OCI-LY7 (cell line): ENCODE data around the gene HSPB9.

ENCODE experiments used
- EZH2phosphoT487 ChIP-seq: fragments of 200-600 bp; sonication (generic); IDR thresholded peaks from 2 replicates; pipeline ENCODE4 v1.6.1; 2018; ENCODE audit warnings: low read depth, borderline replicate concordance, mild to moderate bottlenecking, mixed run types, antibody characterized with exemption, low read length, moderate library complexity, mixed read lengths
- TF ChIP-seq, protein P1 (sequence below): fragments of 200-600 bp; sonication (generic); conservative IDR thresholded peaks from 2 replicates; pipeline ENCODE4 v1.5.1; 2014; ENCODE audit warnings: mild to moderate bottlenecking, antibody characterized with exemption, low read length, moderate library complexity, mixed read lengths

DNA sequence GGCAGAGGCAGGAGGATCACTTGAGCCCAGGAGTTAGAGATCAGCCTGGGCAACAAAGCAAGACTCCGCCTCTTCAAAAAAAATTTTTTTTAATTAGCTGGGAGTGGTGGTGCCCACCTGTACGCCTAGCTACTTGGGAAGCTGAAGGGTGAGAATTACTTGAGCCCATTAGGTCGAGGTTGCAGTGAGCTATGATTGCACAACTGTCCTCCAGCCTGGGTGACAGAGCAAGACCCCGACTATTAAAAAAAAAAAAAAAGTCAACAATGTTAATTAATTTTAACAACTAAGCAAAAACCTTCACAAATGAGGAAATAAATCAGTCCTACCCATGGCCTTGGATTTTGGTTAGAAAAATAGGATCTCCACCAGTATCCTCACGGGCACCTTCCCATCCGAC is 15.5 kb upstream of the HSPB9 start:
- TF ChIP-seq, protein P1, sequence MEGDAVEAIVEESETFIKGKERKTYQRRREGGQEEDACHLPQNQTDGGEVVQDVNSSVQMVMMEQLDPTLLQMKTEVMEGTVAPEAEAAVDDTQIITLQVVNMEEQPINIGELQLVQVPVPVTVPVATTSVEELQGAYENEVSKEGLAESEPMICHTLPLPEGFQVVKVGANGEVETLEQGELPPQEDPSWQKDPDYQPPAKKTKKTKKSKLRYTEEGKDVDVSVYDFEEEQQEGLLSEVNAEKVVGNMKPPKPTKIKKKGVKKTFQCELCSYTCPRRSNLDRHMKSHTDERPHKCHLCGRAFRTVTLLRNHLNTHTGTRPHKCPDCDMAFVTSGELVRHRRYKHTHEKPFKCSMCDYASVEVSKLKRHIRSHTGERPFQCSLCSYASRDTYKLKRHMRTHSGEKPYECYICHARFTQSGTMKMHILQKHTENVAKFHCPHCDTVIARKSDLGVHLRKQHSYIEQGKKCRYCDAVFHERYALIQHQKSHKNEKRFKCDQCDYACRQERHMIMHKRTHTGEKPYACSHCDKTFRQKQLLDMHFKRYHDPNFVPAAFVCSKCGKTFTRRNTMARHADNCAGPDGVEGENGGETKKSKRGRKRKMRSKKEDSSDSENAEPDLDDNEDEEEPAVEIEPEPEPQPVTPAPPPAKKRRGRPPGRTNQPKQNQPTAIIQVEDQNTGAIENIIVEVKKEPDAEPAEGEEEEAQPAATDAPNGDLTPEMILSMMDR, result no peak
- no peak for TF ChIP-seq EZH2phosphoT487
